GM13977 (cell line): ENCODE results near the gene IMPG2.

ENCODE experiments used
- DNase-seq: peaks from one replicate; pipeline ENCODE4 v3.0.0; 2012; ENCODE audit warnings: low spot score
- in situ Hi-C: fragments of 300-500 bp; cut with MboI; formaldehyde crosslinking; loops from one replicate; pipeline ENCODE4 v1.12.0; 2022; ENCODE audit warnings: low sequenced_read_pairs, low pct_unique_long_range_greater_than_20kb, mixed read lengths, inconsistent platforms; ENCODE audit not compliant: unreplicated experiment
- TF ChIP-seq, protein P1 (sequence below): IDR thresholded peaks from 2 replicates; pipeline ENCODE4 v1.5.1; 2012; ENCODE audit warnings: mild to moderate bottlenecking, control low read depth; ENCODE audit not compliant: insufficient read depth; ENCODE audit errors: extremely low read depth, missing control alignments

The IMPG2 gene

DNA sequence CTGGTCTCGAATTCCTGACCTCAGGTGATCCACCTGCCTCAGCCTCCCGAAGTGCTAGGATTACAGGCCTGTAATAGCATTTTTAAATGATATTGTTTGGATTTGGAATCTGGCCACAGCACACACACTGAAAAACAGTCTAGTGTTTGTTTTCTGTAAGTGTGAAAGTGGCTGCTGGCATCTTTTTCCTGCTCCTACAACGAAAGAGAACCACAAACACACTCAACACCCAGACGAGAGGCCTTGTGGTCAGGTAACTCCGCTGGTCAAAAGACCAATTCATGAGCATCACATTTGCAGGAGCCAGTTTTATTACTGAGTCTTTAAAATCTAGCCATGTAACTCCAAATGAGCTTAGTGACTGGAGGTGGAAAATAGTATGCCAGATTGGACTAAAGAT is 50.2 kb downstream of the IMPG2 start:
- DNase-seq: no peak
- in situ Hi-C loops: no loop called here
- TF ChIP-seq, protein P1, sequence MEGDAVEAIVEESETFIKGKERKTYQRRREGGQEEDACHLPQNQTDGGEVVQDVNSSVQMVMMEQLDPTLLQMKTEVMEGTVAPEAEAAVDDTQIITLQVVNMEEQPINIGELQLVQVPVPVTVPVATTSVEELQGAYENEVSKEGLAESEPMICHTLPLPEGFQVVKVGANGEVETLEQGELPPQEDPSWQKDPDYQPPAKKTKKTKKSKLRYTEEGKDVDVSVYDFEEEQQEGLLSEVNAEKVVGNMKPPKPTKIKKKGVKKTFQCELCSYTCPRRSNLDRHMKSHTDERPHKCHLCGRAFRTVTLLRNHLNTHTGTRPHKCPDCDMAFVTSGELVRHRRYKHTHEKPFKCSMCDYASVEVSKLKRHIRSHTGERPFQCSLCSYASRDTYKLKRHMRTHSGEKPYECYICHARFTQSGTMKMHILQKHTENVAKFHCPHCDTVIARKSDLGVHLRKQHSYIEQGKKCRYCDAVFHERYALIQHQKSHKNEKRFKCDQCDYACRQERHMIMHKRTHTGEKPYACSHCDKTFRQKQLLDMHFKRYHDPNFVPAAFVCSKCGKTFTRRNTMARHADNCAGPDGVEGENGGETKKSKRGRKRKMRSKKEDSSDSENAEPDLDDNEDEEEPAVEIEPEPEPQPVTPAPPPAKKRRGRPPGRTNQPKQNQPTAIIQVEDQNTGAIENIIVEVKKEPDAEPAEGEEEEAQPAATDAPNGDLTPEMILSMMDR: no peak

DNA sequence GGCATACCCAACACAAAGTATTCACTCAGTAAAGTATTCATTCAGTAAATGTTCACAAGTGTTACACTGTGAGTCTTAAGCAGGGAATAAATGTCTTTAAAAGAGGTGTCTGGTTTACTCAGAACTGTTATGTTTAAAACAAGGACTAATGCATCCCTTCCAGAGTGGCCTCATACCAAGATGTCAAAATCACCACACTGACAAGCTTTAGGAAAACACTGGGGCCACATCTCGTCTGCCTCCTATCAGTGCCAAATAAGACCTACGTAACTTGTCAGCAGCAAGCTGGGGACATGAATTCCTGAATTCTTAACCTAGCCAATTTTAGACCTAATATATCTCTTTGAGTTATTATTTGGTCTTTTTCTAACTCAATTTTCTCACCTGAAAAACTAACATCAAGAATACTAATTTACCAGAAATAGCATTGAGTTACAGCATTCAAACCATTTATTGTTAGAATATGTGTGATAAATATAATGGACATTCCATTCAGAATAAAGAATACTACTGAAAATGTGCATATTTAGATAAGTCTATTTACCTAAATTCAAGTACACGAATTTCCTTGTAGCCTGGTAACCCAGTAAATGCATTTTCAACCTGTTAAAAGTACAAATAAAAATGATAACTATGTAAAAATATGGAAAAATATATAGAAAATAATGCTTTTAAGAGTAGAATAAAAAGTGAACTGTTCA is 51.3 kb downstream of the IMPG2 start:
- TF ChIP-seq, protein P1: no peak
- DNase-seq: no peak
- in situ Hi-C loops: no loop called here

DNA sequence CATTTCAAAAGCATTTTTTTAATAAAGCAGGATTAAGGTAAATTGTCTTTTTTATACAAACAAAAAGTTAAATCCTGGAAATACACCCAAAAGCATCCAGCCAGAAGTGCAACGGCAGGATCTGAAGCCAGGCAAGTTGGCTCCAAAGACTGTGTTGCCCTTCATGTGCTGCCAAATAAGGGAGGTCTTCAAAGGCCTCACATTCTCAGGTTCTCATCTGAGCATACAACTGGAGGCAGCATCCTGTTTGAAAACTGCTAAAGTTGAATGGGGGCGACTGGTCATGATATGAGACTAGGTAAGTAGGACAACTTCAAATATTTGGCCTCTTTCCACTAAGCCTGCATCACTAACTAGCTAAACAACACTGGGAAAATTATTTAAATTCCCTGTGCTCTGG is 52.2 kb downstream of the IMPG2 start:
- DNase-seq: no peak
- TF ChIP-seq, protein P1: no peak
- in situ Hi-C loops: no loop called here

DNA sequence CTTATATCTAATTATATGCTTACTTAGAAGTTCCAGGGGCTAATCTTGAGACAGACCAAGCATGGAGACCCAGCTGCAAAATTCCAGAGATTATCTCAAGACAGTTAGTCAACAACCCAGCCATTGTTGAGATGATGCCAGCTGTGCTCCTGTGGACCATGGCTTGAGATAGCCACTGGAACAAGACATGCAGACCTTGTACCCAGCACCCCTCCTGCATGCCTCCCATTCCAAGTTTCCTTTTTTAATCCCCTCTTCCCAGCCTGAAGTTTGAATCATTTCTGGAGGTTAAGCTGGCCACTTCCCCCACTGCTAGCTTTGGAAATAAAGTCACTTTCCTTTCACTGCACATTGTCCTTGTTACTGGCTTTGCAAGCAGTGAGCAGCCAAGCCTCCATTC is 53.8 kb downstream of the IMPG2 start:
- TF ChIP-seq, protein P1: no peak
- in situ Hi-C loops: no loop called here
- no peak for DNase-seq

DNA sequence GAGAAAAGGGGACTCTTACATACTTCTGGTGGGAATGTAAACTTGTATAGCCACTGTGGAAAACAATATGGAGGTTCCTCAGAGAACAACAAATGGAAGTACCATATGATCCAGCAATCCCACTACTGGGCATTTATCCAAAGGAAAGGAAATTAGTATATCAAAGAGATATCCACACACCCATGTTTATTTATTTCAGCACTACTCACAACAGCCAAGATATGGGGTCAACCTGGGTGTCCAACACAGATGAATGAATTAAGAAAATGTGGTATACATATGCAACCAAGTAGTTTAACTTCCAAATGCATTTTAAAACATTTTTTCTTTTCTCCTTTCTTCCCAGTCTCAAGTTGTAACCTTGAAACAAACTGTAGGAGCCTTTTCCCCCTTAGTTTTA is 54.3 kb downstream of the IMPG2 start:
- in situ Hi-C loops: no loop called here
- DNase-seq: no peak
- TF ChIP-seq, protein P1: no peak

DNA sequence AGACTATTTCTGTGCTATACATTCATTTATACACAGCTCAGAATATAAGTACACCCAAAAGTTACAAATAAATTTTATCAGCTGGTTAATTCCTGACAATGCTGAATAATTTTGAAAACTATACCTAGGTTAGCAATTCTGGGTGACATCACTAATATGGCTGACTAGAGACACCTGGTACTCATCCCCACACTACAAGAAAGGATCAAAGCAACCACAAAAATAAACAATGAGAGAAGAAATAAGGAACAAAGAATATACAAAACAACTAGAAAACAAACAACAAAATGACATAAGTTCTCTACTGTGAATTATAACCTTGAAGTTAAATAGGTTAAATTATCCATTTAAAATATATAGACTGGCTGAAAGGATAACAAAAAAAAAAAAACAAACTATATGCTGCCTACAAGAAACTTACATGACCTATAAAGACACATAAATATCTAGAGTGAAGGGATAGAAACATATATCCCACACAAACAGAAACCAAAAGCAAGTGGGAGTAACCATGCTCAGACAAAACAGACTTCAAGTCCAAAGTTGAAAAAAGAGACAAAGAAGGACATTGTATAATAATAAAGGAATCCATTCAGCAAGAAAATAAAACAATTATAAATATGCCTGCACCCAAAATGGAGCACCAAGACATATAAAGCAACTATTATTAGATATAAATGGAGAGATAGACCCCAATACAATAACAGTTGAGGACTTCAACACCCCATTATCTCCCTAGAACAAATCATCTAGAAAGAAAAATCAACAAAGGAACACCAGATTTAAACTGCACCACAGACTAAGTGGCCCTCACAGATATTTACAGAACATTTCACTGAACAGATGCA is 57.8 kb downstream of the IMPG2 start:
- TF ChIP-seq, protein P1: no peak
- DNase-seq: peak; percentile 9
- in situ Hi-C loops: no loop called here
